H1 (cell line): ENCODE data around the gene WDR81. TPM values are rescaled to one million over a fixed set of nuclear protein-coding genes. Genes with fewer than 3 reads are reported as not detected.

Source experiments
- BACH1 ChIP-seq: IDR thresholded peaks from 2 replicates; pipeline ENCODE4 v1.6.1; 2012; ENCODE audit warnings: low read length, improper control_type of control experiment
- CEBPB ChIP-seq: IDR thresholded peaks from 2 replicates; pipeline ENCODE4 v1.6.1; 2012; ENCODE audit warnings: low read depth, low read length
- CREB1 ChIP-seq: IDR thresholded peaks from 2 replicates; pipeline ENCODE4 v1.6.1; 2012; ENCODE audit warnings: inconsistent platforms
- E2F6 ChIP-seq: IDR thresholded peaks from 2 replicates; pipeline ENCODE4 v1.6.1; 2012; ENCODE audit warnings: inconsistent platforms
- GTF2F1 ChIP-seq: IDR thresholded peaks from 2 replicates; pipeline ENCODE4 v1.6.1; 2012; ENCODE audit warnings: low read depth, low read length, improper control_type of control experiment, borderline replicate concordance
- HDAC6 ChIP-seq: IDR thresholded peaks from one replicate; pipeline ENCODE4 v1.7.1; 2012; ENCODE audit warnings: low read depth, mild to moderate bottlenecking, inconsistent platforms, low read length, moderate library complexity
- JUN ChIP-seq: IDR thresholded peaks from 2 replicates; pipeline ENCODE4 v1.6.1; 2011; ENCODE audit warnings: low read depth, mild to moderate bottlenecking, improper control_type of control experiment, low read length
- MAFK ChIP-seq: IDR thresholded peaks from 2 replicates; pipeline ENCODE4 v1.6.1; 2012; ENCODE audit warnings: low read depth, mild to moderate bottlenecking, improper control_type of control experiment, low read length
- NANOG ChIP-seq: IDR thresholded peaks from 2 replicates; pipeline ENCODE4 v1.6.1; 2011; ENCODE audit warnings: low read length, low read depth, mild to moderate bottlenecking, inconsistent platforms; ENCODE audit not compliant: insufficient read depth, poor library complexity, severe bottlenecking
- NRF1 ChIP-seq: IDR thresholded peaks from 2 replicates; pipeline ENCODE4 v1.6.1; 2011; ENCODE audit warnings: mild to moderate bottlenecking, low read depth, low read length, improper control_type of control experiment
- POLR2A ChIP-seq, 2 experiments: IDR thresholded peaks; 1 replicate in 1 of 2; 2 replicates in 1 of 2; pipeline ENCODE4 v1.6.1; 2011; ENCODE audit warnings: low read depth in 2 of 2, low read length in 2 of 2, mild to moderate bottlenecking in 2 of 2; ENCODE audit errors: control extremely low read depth in 1 of 2
- POLR2AphosphoS5 ChIP-seq: IDR thresholded peaks from 2 replicates; pipeline ENCODE4 v1.6.1; 2011; ENCODE audit warnings: low read depth, low read length
- POU5F1 ChIP-seq: IDR thresholded peaks from 2 replicates; pipeline ENCODE4 v1.6.1; 2011; ENCODE audit warnings: low read depth, mild to moderate bottlenecking, low read length, moderate library complexity
- RAD21 ChIP-seq, 2 experiments: IDR thresholded peaks in 1 of 2; conservative IDR thresholded peaks in 1 of 2; 2 replicates each; pipeline ENCODE4 v1.6.1; 2011; ENCODE audit warnings: low read depth in 2 of 2, low read length in 2 of 2, improper control_type of control experiment in 1 of 2, inconsistent platforms in 1 of 2, mild to moderate bottlenecking in 1 of 2, moderate library complexity in 1 of 2
- SAP30 ChIP-seq: fragments of 300-600 bp; sonication (generic); IDR thresholded peaks from 2 replicates; pipeline ENCODE4 v1.7.1; 2012; ENCODE audit warnings: low read length, moderate library complexity, mild to moderate bottlenecking, inconsistent platforms; ENCODE audit not compliant: insufficient read depth, insufficient replicate concordance
- SIX5 ChIP-seq: IDR thresholded peaks from 2 replicates; pipeline ENCODE4 v1.6.1; 2011; ENCODE audit warnings: mild to moderate bottlenecking, low read depth, low read length
- SP1 ChIP-seq: IDR thresholded peaks from 2 replicates; pipeline ENCODE4 v1.6.1; 2011; ENCODE audit warnings: low read depth, low read length
- SP2 ChIP-seq: IDR thresholded peaks from 2 replicates; pipeline ENCODE4 v1.6.1; 2012; ENCODE audit warnings: mild to moderate bottlenecking, low read length, inconsistent platforms
- SP4 ChIP-seq: IDR thresholded peaks from 2 replicates; pipeline ENCODE4 v1.6.1; 2012; ENCODE audit warnings: low read length, inconsistent platforms
- SUZ12 ChIP-seq: fragments of 200-600 bp; sonication (generic); IDR thresholded peaks from 2 replicates; pipeline ENCODE4 v1.6.1; 2012; ENCODE audit warnings: mild to moderate bottlenecking, inconsistent platforms, low read length, moderate library complexity, mixed read lengths
- USF2 ChIP-seq: IDR thresholded peaks from 2 replicates; pipeline ENCODE4 v1.6.1; 2011; ENCODE audit warnings: low read length, improper control_type of control experiment
- YY1 ChIP-seq: IDR thresholded peaks from 2 replicates; pipeline ENCODE4 v1.6.1; 2011; ENCODE audit warnings: low read depth, mild to moderate bottlenecking, low read length
- polyA plus RNA-seq, 7 experiments: library from polyadenylated mRNA; depleted of rRNA in 3 of 7; stranded (reverse) in 5 of 7; unstranded in 2 of 7; fragments of >200 nt in 5 of 7; fragments of 200-250 nt in 2 of 7; gene quantifications; 1 replicate in 5 of 7; 2 replicates in 1 of 7; 4 replicates in 1 of 7; pipeline versions ENCODE4 v1.2.1 to v1.2.3, GENCODE V29; 2011 to 2013; ENCODE audit warnings: missing spikeins in 2 of 7, mixed read lengths in 2 of 7
- total RNA-seq: library from RNA; stranded (reverse); fragmentation: NEBNext Ultra II Directional; extraction: Animal tissue kit (Norgen Biotek cat#: 25700); gene quantifications from 2 replicates; pipeline ENCODE4 v1.2.1, GENCODE V29; 2021
- TF ChIP-seq, protein P1 (sequence below): IDR thresholded peaks from 2 replicates; pipeline ENCODE4 v1.6.1; 2011; ENCODE audit warnings: low read depth, mild to moderate bottlenecking, low read length; ENCODE audit not compliant: insufficient read depth

WDR81 gene
- total and polyA plus RNA-seq, 2 of the 8 experiments (the other 6 are each of a cell fraction or from before 2014, with no cell fraction given), result 9.1 to 12.3 TPM

- TF ChIP-seq E2F6, result peak; percentile 50; the same call in 1 of the 2 replicates
- TF ChIP-seq SIX5, result no peak
- peak; percentile 77 for TF ChIP-seq SAP30
- TF ChIP-seq POLR2AphosphoS5, result peak; percentile 91
- no peak; the same call in 1 of the 2 replicates for TF ChIP-seq NRF1
- no peak for TF ChIP-seq HDAC6
- TF ChIP-seq NANOG, result no peak
- no peak for TF ChIP-seq SUZ12
- peak; percentile 63 to 84 for TF ChIP-seq POLR2A (IDR thresholded peaks at IDR 0.05; ENCODE audit: control extremely low read depth in 1 of 2, low read depth in 2 of 2, low read length in 2 of 2)
- no peak for TF ChIP-seq POU5F1
- TF ChIP-seq BACH1, result no peak
- peak; percentile 94 for TF ChIP-seq SP1
- TF ChIP-seq CEBPB, result no peak
- TF ChIP-seq JUN, result no peak
- peak; percentile 62 for TF ChIP-seq SP2
- TF ChIP-seq GTF2F1, result no peak
- TF ChIP-seq MAFK, result no peak
- peak; percentile 96 for TF ChIP-seq YY1
- TF ChIP-seq, protein P1, sequence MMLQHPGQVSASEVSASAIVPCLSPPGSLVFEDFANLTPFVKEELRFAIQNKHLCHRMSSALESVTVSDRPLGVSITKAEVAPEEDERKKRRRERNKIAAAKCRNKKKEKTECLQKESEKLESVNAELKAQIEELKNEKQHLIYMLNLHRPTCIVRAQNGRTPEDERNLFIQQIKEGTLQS, result no peak
- TF ChIP-seq RAD21 (IDR thresholded peaks at IDR 0.05 in 1 of 2, conservative IDR thresholded peaks at IDR 0.05 in 1 of 2; ENCODE audit: low read depth in 2 of 2, low read length in 2 of 2), result no peak
- TF ChIP-seq CREB1, result peak; percentile 26; the same call in 1 of the 2 replicates
- no peak for TF ChIP-seq USF2
- peak; percentile 88 for TF ChIP-seq SP4
Measured at GRCh38 chr17:1684378-1685189, 39.9 kb upstream of the WDR81 start, which contains the start of gene PRPF8 (continued).
